ENCODE measurements around the gene CCDC88C. TPM values are rescaled to one million over a fixed set of nuclear protein-coding genes. Genes with fewer than 3 reads are reported as not detected.
A peak's percentile ranks its signal among the peaks of the same experiment; 100 is the strongest.

The CCDC88C gene
- total RNA-seq, 4 donors from 2014 or later, result 3.2 to 32.7 (median 11.0) TPM

DNA sequence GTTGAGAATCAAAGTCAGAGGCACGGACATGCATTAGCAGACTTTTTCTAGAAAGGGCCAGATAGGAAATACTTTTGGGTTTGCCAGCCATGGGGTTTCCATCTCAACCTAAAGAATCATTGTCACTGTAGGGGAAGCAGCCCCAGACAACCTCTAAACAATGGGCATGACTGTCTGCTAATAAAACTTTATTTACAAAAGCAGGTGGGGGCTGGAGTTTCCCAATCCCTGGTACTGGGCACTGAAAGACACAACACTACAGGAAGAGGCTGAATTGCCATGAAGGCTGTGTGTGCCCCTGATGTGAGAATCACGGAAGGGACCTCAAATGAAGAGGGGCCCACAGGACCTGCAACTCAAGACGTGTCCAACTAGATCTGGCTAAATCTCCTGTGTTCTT lies 111.1 kb downstream of the CCDC88C start:
- DNase-seq, result no peak

GRCh38 chr14:91305650-91306431 lies 111.8 kb downstream of the CCDC88C start:
- no peak overlapping the region for H3K27ac ChIP-seq
- no peaks in the 10 kb centered on the region for H3K4me1 ChIP-seq
- TF ChIP-seq POLR2A (IDR thresholded peaks at IDR 0.05) (no peak), CTCF (IDR thresholded peaks at IDR 0.05) (no peak)
- H3K4me3 ChIP-seq, result no peak overlapping the region
- intact Hi-C loops (cut with DNase I; ENCODE audit: low total_unique reads), result no loop called here
- no peaks in the 10 kb centered on the region for H3K9me3 ChIP-seq
- no peaks in the 10 kb centered on the region for H3K27me3 ChIP-seq
- H3K36me3 ChIP-seq, result no peaks in the 10 kb centered on the region
- no peak for DNase-seq

More for the DNA sequence above, 111.1 kb downstream of the CCDC88C start:
- Histone ChIP-seq H3K9me3 (no peaks in the 10 kb centered on the region), H3K27me3 (no peaks in the 10 kb centered on the region), H3K27ac (no peak overlapping the region), H3K36me3 (no peaks in the 10 kb centered on the region), H3K4me1 (no peaks in the 10 kb centered on the region), H3K4me3 (no peak overlapping the region)
- no peak for TF ChIP-seq POLR2A (IDR thresholded peaks at IDR 0.05)
- no peak for TF ChIP-seq CTCF (IDR thresholded peaks at IDR 0.05)
- intact Hi-C loops (cut with DNase I; ENCODE audit: low total_unique reads), result no loop called here

DNA sequence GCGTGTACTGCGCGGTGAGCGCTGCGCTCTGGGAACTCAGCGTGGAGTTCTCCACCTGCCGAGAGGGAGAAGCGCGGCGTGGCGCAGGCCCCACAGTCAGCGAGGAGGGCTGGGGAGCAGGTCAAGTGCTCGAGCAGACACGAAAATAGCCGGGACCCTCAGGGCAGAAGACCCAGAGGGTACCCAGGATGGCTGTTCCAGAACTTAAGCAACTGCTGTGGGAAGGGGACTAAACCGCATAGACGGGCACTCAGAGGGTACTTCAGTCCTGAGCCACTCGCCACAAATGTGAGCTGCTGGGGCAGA lies 113.7 kb downstream of the CCDC88C start:
- no peaks in the 10 kb centered on the region for H3K27me3 ChIP-seq

GRCh38 chr14:91303091-91303923 lies 114.3 kb downstream of the CCDC88C start:
- intact Hi-C loops (cut with DNase I; ENCODE audit: low total_unique reads), result no loop called here
- peak in 1 of 2 donors; percentile 48 for DNase-seq
- no peaks in the 10 kb centered on the region for H3K4me1 ChIP-seq

More for the DNA sequence above, 113.7 kb downstream of the CCDC88C start:
- TF ChIP-seq CTCF (IDR thresholded peaks at IDR 0.05), result no peak
- no peak for TF ChIP-seq POLR2A (IDR thresholded peaks at IDR 0.05)
- Histone ChIP-seq H3K36me3 (no peaks in the 10 kb centered on the region), H3K27ac (no peak overlapping the region), H3K4me3 (no peak overlapping the region), H3K9me3 (no peaks in the 10 kb centered on the region), H3K4me1 (no peaks in the 10 kb centered on the region)
- intact Hi-C loops (cut with DNase I; ENCODE audit: low total_unique reads), result no loop called here
- DNase-seq, result no peak

More at GRCh38 chr14:91303091-91303923, 114.3 kb downstream of the CCDC88C start:
- Histone ChIP-seq H3K36me3 (no peaks in the 10 kb centered on the region), H3K9me3 (no peaks in the 10 kb centered on the region), H3K27ac (no peak overlapping the region), H3K27me3 (no peaks in the 10 kb centered on the region), H3K4me3 (no peak overlapping the region)
- no peak for TF ChIP-seq POLR2A (IDR thresholded peaks at IDR 0.05)
- TF ChIP-seq CTCF (IDR thresholded peaks at IDR 0.05), result no peak
